Heart left ventricle (tissue), 16 donors: Measurements from ENCODE around the gene BCL11A. TPM values are rescaled to one million over a fixed set of nuclear protein-coding genes. Genes with fewer than 3 reads are reported as not detected.

Source experiments
- ATAC-seq, 4 donors: fragments of 200-7000 bp; cut with Tn5 transposase; one replicate each; pipeline ENCODE4 v1.9.1; 2020 to 2022; ENCODE audit warnings: moderate library complexity in 4 of 4, mild to moderate bottlenecking in 3 of 4, moderate number of reproducible peaks in 1 of 4
- DNase-seq, 5 donors: peaks; one replicate each; pipeline ENCODE4 v3.0.0-alpha.2; 2020
- H3K27ac ChIP-seq, 12 donors: fragments of 200-600 bp; sonication (generic) in 4 of 12; one replicate each; pipeline versions ENCODE4 v1.5.0 to v1.8.0; 2016 to 2022; ENCODE audit warnings: mild to moderate bottlenecking in 2 of 12
- H3K27me3 ChIP-seq, 9 donors: fragments of 200-600 bp; sonication (generic) in 2 of 9; one replicate each; pipeline versions ENCODE4 v1.5.1 to v1.8.0; 2016 to 2022; ENCODE audit warnings: mild to moderate bottlenecking in 3 of 9
- H3K36me3 ChIP-seq, 9 donors: fragments of 200-600 bp; sonication (generic) in 2 of 9; one replicate each; pipeline versions ENCODE4 v1.5.0 to v1.8.0; 2018 to 2022; ENCODE audit warnings: mild to moderate bottlenecking in 2 of 9
- H3K4me1 ChIP-seq, 12 donors: fragments of 200-600 bp; sonication (generic) in 4 of 12; one replicate each; pipeline versions ENCODE4 v1.5.0 to v1.8.0; 2016 to 2022; ENCODE audit warnings: mild to moderate bottlenecking in 3 of 12
- H3K4me3 ChIP-seq, 12 donors: fragments of 200-600 bp; sonication (generic) in 4 of 12; one replicate each; pipeline versions ENCODE4 v1.5.0 to v1.8.0; 2017 to 2022; ENCODE audit warnings: mild to moderate bottlenecking in 9 of 12, moderate library complexity in 4 of 12
- H3K9me3 ChIP-seq, 12 donors: fragments of 200-600 bp; sonication (generic) in 4 of 12; one replicate each; pipeline versions ENCODE4 v1.5.0 to v1.8.0; 2016 to 2022; ENCODE audit warnings: mild to moderate bottlenecking in 1 of 12
- POLR2A ChIP-seq, 2 donors: fragments of 450-650 bp; IDR thresholded peaks; one replicate each; pipeline ENCODE4 v1.6.1; 2017; ENCODE audit warnings: antibody characterized with exemption in 2 of 2, mild to moderate bottlenecking in 2 of 2, moderate library complexity in 2 of 2
- WGBS, 4 donors: extraction: QIAGEN DNeasy Blood & Tissue Kit in 2 of 4; methylation state at CpG; one replicate each; pipeline versions ENCODE4 v1.1.5 to v1.1.7; 2013 to 2018; 5-methylcytosine and 5-hydroxymethylcytosine counted together
- intact Hi-C, 10 donors: fragments of 100-400 bp; cut with DNase I; formaldehyde crosslinking; loops; one replicate each; pipeline versions ENCODE4 v1.11.1 to v1.14.2; 2022
- polyA plus RNA-seq, 2 donors: library from polyadenylated mRNA; stranded (reverse); fragments of 200-250 nt; gene quantifications; one replicate each; pipeline ENCODE4 v1.2.3, GENCODE V29; 2013
- total RNA-seq, 9 donors: library from RNA; depleted of rRNA in 2 of 9; stranded (reverse); fragments of >200 nt in 2 of 9; fragmentation: NEBNext Ultra II Directional in 3 of 9; extraction: Animal tissue kit (Norgen Biotek cat#: 25700) in 3 of 9; gene quantifications; one replicate each; pipeline versions ENCODE4 v1.1.0 to v1.2.4, GENCODE V29; 2016 to 2023
- TF ChIP-seq, protein P1 (sequence below), 12 donors: fragments of 200-600 bp; sonication (generic) in 4 of 12; IDR thresholded peaks; one replicate each; pipeline versions ENCODE4 v1.5.0 to v1.8.0; 2018 to 2022; ENCODE audit warnings: antibody characterized with exemption in 12 of 12, mild to moderate bottlenecking in 5 of 12
- donor health status: ischemic (EF 13 %, LVEDD 7.1; RV severe dilation, severe dysfunction).
- donor health status: healthy with polysubstance abuse.
- donor health status: DM: no; HTN: yes; CAD: no.
- donor health status: DM: no; HTN: no; CAD: no.
- donor health status: ischemic (EF 25% LVEDD 6.9; RV normal size, moderate dysfunction).
- donor health status: ischemic (EF 25% LVEDD 5.7; RV mildly dilated, moderate dysfunction).
- donor health status: healthy.
- donor health status: DM: yes; HTN: yes; CAD: no.
- donor health status: ischemic (EF 35%, LVEDD 5.7; RV mildly dilated, moderate dysfunction).
- donor health status: nonischemic (EF 11% LVEDD 7.7; RV severe dilation, severe dysfunction).
- donor health status: DM: yes; HTN: yes; CAD: no.
- donor health status: PGD.
- donor health status: ischemic (EF 29% LVEDD 5.4; RV normal size, mild dysfunction).
- donor health status: nonischemic (EF 23%, LVEDD 6.1; RV moderate dilation, normal function).

BCL11A gene
- total and polyA plus RNA-seq, 11 donors = 5.6 to 31.9 (median 20.2) TPM

GRCh38 chr2:60597346-60597745 is 43.9 kb upstream of the BCL11A start:
- WGBS, 4 donors = 70 to 81% (median 79%) methylated on average over 2 of the region's 2 CpGs
- ATAC-seq = no peak
- Histone ChIP-seq H3K4me1 (no peaks in the 10 kb centered on the region), H3K4me3 (no peak overlapping the region), H3K27ac (no peak overlapping the region), H3K36me3 (no peaks in the 10 kb centered on the region), H3K27me3 (peaks cover 0 to 5% (median 0%) of the 10 kb centered on the region in 9 donors), H3K9me3 (peaks cover 0 to 20% (median 9%) of the 10 kb centered on the region in 12 donors)
- intact Hi-C loops = no loop called here
- TF ChIP-seq, protein P1, sequence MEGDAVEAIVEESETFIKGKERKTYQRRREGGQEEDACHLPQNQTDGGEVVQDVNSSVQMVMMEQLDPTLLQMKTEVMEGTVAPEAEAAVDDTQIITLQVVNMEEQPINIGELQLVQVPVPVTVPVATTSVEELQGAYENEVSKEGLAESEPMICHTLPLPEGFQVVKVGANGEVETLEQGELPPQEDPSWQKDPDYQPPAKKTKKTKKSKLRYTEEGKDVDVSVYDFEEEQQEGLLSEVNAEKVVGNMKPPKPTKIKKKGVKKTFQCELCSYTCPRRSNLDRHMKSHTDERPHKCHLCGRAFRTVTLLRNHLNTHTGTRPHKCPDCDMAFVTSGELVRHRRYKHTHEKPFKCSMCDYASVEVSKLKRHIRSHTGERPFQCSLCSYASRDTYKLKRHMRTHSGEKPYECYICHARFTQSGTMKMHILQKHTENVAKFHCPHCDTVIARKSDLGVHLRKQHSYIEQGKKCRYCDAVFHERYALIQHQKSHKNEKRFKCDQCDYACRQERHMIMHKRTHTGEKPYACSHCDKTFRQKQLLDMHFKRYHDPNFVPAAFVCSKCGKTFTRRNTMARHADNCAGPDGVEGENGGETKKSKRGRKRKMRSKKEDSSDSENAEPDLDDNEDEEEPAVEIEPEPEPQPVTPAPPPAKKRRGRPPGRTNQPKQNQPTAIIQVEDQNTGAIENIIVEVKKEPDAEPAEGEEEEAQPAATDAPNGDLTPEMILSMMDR (IDR thresholded peaks at IDR 0.05) = no peak
- DNase-seq = no peak

GRCh38 chr2:60596411-60596810 is 43.0 kb upstream of the BCL11A start:
- Histone ChIP-seq H3K27ac (no peak overlapping the region), H3K9me3 (peaks cover 0 to 29% (median 16%) of the 10 kb centered on the region in 12 donors), H3K36me3 (no peaks in the 10 kb centered on the region), H3K27me3 (peaks cover 0 to 5% (median 0%) of the 10 kb centered on the region in 9 donors), H3K4me3 (no peak overlapping the region), H3K4me1 (no peaks in the 10 kb centered on the region)
- DNase-seq = no peak
- no peak for ATAC-seq
- intact Hi-C loops = no loop called here
- WGBS, 4 donors = 58 to 72% (median 61%) methylated on average over 2 of the region's 2 CpGs
- no peak for TF ChIP-seq POLR2A (IDR thresholded peaks at IDR 0.05)
- TF ChIP-seq, protein P1 (IDR thresholded peaks at IDR 0.05) = no peak

- intact Hi-C loops = no loop called here
- ATAC-seq (no peak), DNase-seq (no peak)
- Histone ChIP-seq H3K9me3 (peaks cover 0 to 29% (median 16%) of the 10 kb centered on the region in 12 donors), H3K4me3 (no peak overlapping the region), H3K27me3 (peaks cover 0 to 5% (median 0%) of the 10 kb centered on the region in 9 donors), H3K4me1 (no peaks in the 10 kb centered on the region), H3K27ac (no peak overlapping the region), H3K36me3 (no peaks in the 10 kb centered on the region)
- WGBS, 4 donors = 85 to 93% (median 88%) methylated on average over 4 of the region's 4 CpGs
- no peak for TF ChIP-seq POLR2A (IDR thresholded peaks at IDR 0.05)
- TF ChIP-seq, protein P1 (IDR thresholded peaks at IDR 0.05) = no peak
Observed at GRCh38 chr2:60595953-60596352, 42.5 kb upstream of the BCL11A start.

DNA sequence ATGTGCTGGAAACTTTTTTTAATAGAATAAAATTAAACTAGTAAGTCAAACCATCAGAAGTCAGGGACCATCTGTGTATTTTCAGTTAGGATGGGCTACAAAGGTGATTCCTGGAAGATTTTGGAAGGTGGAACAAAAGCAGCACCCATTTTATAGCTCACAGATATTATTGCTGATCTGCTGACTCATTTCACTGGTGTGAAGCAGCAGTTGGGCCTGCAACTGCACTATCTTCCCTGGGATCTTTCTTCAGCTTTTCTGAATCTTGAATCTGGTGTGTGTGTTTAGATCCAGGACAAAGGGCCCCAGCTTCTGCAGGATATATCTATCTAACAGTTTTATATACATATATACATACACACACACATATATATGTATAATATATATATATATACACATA is 35.6 kb upstream of the BCL11A start:
- no peak for TF ChIP-seq POLR2A (IDR thresholded peaks at IDR 0.05)
- TF ChIP-seq, protein P1 (IDR thresholded peaks at IDR 0.05) = no peak
- no peak for DNase-seq
- no peak for ATAC-seq
- intact Hi-C loops = loop anchor here in 6 of 10 donors (10.0 kb wide), 5 partner anchors 1284 to 1834 kb away; no protein-coding TSS in a partner anchor
- H3K4me3 ChIP-seq = no peak overlapping the region
- H3K9me3 ChIP-seq = peaks cover 0 to 27% (median 16%) of the 10 kb centered on the region in 12 donors
- no peaks in the 10 kb centered on the region for H3K36me3 ChIP-seq
- no peak overlapping the region for H3K27ac ChIP-seq
- H3K4me1 ChIP-seq = no peaks in the 10 kb centered on the region
- peaks cover 0 to 22% (median 0%) of the 10 kb centered on the region in 9 donors for H3K27me3 ChIP-seq
